Upper lobe of left lung (tissue), 6 donors: Measurements from ENCODE around the gene MED1. TPM values are rescaled to one million over a fixed set of nuclear protein-coding genes. Genes with fewer than 3 reads are reported as not detected.

Experiments used
- ATAC-seq, 2 donors: fragments of 200-7000 bp; cut with Tn5 transposase; one replicate each; pipeline ENCODE4 v1.9.1; 2022; ENCODE audit warnings: mild to moderate bottlenecking in 2 of 2, moderate library complexity in 2 of 2; ENCODE audit not compliant: low FRiP score in 2 of 2
- DNase-seq, 2 donors: peaks; one replicate each; pipeline ENCODE4 v3.0.0-alpha.2; 2019 to 2020
- H3K27ac ChIP-seq, 4 donors: fragments of 200-600 bp; sonication (generic); one replicate each; pipeline ENCODE4 v1.5.1; 2016 to 2019
- H3K27me3 ChIP-seq, 4 donors: fragments of 200-600 bp; sonication (generic); one replicate each; pipeline ENCODE4 v1.5.1; 2017 to 2019
- H3K36me3 ChIP-seq, 4 donors: fragments of 200-600 bp; sonication (generic); one replicate each; pipeline ENCODE4 v1.5.1; 2016 to 2019
- H3K4me1 ChIP-seq, 4 donors: fragments of 200-600 bp; sonication (generic); one replicate each; pipeline ENCODE4 v1.5.1; 2018 to 2019
- H3K4me3 ChIP-seq, 4 donors: fragments of 200-600 bp; sonication (generic); one replicate each; pipeline ENCODE4 v1.5.1; 2017 to 2019; ENCODE audit warnings: mild to moderate bottlenecking in 2 of 4, moderate library complexity in 1 of 4
- H3K9me3 ChIP-seq, 4 donors: fragments of 200-600 bp; sonication (generic); one replicate each; pipeline ENCODE4 v1.5.1; 2018 to 2019
- EP300 ChIP-seq, 4 donors: sonication (generic); formaldehyde crosslinking; IDR thresholded peaks; one replicate each; pipeline ENCODE4 v1.5.1; 2017; ENCODE audit warnings: antibody characterized with exemption in 4 of 4, control low read depth in 2 of 4
- POLR2A ChIP-seq, 4 donors: fragments of 450-650 bp; IDR thresholded peaks; one replicate each; pipeline ENCODE4 v1.5.1; 2016 to 2017; ENCODE audit warnings: antibody characterized with exemption in 4 of 4, mild to moderate bottlenecking in 2 of 4
- POLR2AphosphoS5 ChIP-seq, 2 donors: sonication (generic); formaldehyde crosslinking; IDR thresholded peaks; one replicate each; pipeline ENCODE4 v1.5.1; 2017; ENCODE audit warnings: antibody characterized with exemption in 2 of 2
- WGBS, 2 donors: methylation state at CpG; one replicate each; pipeline ENCODE4 v1.1.5; 2017 to 2018; 5-methylcytosine and 5-hydroxymethylcytosine counted together
- total RNA-seq, 6 donors: library from RNA; depleted of rRNA in 4 of 6; stranded (reverse); fragments of >200 nt in 4 of 6; gene quantifications; one replicate each; pipeline versions ENCODE4 v1.1.0 to v1.2.1, GENCODE V29; 2016 to 2021
- TF ChIP-seq, protein P1 (sequence below), 6 experiments: fragments of 450-650 bp in 4 of 6; fragments of 200-600 bp in 2 of 6; sonication (generic) in 2 of 6; IDR thresholded peaks; one replicate each; pipeline ENCODE4 v1.5.1; 2016 to 2019; ENCODE audit warnings: antibody characterized with exemption in 6 of 6
- donor health status: DM: no; HTN: no; CAD: no; lungs with moderate emphysema.
- donor health status: DM: no; HTN: yes; CAD: no; lungs with severe emphysema.

Gene MED1
- total RNA-seq, 6 donors from 2014 or later = 12.8 to 33.1 (median 24.6) TPM

DNA sequence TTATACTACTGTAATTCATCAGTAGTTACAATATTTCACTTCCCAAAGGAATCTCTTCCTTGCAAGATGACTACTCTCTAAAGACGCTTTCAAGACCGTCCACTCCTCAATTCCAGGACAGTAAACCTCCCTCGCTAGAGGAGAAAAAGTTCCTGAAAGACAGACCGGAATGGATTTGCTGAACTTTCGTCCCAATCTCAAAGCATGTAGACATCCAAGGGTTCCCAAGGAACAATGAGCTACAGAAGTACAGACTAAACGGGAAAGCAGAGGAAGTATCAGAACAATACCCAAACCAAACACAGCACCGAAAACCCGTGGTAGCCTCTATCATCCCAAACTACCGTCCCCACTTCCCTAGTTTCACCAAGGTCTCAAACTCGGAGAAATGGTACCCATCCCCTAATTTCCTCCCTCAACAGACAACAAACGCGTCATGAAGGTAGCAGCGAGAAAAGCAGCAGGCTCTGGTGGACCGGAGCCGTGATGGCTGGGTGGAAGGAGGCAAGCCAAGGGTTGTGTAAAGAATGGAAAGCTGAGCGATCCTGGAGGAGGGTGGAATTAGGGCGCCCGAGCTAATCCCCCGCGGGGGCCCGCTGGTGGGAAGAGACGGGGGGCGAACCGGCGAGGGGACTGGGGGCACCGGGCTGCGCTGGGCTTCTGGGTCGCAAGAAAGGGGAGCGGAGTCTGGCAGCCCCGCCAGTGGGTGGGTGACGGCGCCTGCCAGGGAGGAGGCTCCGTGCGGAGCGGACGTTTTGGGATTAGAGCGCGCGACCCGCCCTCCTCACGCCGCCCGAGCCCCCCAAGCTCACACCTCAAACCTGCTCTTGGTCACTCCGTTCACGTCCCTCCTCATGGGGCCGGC lies 50.3 kb downstream of the MED1 start:
- peak overlapping the region; percentile 88 to 94 (median 90) for H3K27ac ChIP-seq
- peak overlapping the region; percentile 76 to 99 (median 94) for H3K4me3 ChIP-seq
- ATAC-seq (peak in 1 of 2 donors; percentile 16), DNase-seq (peak in 1 of 2 donors; percentile 26)
- TF ChIP-seq, protein P1, sequence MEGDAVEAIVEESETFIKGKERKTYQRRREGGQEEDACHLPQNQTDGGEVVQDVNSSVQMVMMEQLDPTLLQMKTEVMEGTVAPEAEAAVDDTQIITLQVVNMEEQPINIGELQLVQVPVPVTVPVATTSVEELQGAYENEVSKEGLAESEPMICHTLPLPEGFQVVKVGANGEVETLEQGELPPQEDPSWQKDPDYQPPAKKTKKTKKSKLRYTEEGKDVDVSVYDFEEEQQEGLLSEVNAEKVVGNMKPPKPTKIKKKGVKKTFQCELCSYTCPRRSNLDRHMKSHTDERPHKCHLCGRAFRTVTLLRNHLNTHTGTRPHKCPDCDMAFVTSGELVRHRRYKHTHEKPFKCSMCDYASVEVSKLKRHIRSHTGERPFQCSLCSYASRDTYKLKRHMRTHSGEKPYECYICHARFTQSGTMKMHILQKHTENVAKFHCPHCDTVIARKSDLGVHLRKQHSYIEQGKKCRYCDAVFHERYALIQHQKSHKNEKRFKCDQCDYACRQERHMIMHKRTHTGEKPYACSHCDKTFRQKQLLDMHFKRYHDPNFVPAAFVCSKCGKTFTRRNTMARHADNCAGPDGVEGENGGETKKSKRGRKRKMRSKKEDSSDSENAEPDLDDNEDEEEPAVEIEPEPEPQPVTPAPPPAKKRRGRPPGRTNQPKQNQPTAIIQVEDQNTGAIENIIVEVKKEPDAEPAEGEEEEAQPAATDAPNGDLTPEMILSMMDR (IDR thresholded peaks at IDR 0.05) = no peak
- TF ChIP-seq POLR2A (IDR thresholded peaks at IDR 0.05) (no peak), POLR2AphosphoS5 (IDR thresholded peaks at IDR 0.05) (no peak), EP300 (IDR thresholded peaks at IDR 0.05) (no peak)
- peaks cover 21 to 38% (median 27%) of the 10 kb centered on the region in 4 donors for H3K4me1 ChIP-seq
- H3K27me3 ChIP-seq = no peaks in the 10 kb centered on the region
- H3K36me3 ChIP-seq = peaks cover 0 to 8% (median 1%) of the 10 kb centered on the region in 4 donors
- H3K9me3 ChIP-seq = no peaks in the 10 kb centered on the region
- WGBS, 2 donors = 1 to 3% methylated on average over 22 to 38 of the region's 46 CpGs

DNA sequence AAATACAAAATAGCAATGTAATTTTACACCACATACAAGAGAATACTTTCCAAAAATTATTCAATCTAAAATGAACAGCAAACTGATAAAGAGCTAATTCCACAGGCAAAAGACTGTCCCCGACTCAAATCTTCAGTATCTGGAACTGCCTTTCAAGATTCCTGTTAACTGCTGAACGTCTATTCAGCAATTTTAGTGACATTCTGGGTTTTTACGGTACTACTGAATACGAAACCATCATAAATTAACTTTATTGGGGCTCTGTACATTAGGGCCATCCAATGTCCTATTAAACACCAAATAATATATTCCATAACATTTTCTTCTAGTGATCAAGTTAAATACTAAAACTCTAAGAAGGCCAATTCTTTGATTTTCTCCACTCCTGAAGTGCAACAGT lies 51.3 kb downstream of the MED1 start:
- DNase-seq (no peak), ATAC-seq (no peak)
- Histone ChIP-seq H3K4me3 (peak overlapping the region in 3 of 4 donors; percentile 76 to 99 (median 93)), H3K27me3 (no peaks in the 10 kb centered on the region), H3K4me1 (peaks cover 21 to 38% (median 28%) of the 10 kb centered on the region in 4 donors), H3K36me3 (no peaks in the 10 kb centered on the region), H3K9me3 (no peaks in the 10 kb centered on the region), H3K27ac (peak overlapping the region in 1 of 4 donors; percentile 94)
- TF ChIP-seq POLR2A (IDR thresholded peaks at IDR 0.05) = no peak
- TF ChIP-seq EP300 (IDR thresholded peaks at IDR 0.05) = no peak
- no peak for TF ChIP-seq POLR2AphosphoS5 (IDR thresholded peaks at IDR 0.05)
- TF ChIP-seq, protein P1 (IDR thresholded peaks at IDR 0.05) = no peak
- WGBS, 2 donors = 64 to 68% methylated on average over 4 of the region's 4 CpGs

DNA sequence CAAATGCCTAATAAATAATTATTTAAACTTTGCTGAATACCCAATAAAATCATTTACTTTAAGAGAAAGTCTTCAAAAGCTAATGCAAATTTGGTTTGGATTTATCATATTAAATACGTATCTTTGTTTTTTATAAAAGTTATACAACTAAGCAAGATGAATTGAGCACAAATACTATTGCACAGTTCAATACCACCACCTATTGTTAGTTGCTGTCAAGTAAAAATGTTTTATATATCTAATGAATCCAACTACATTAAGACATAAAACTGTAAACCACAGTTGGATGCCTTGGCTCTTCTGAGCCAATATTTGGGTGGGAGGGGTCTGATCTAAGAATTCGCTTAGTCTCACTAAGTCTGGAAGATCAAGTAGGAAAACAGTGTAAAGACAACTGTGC lies 57.3 kb downstream of the MED1 start:
- ATAC-seq = no peak
- Histone ChIP-seq H3K9me3 (no peaks in the 10 kb centered on the region), H3K27ac (no peak overlapping the region), H3K36me3 (no peaks in the 10 kb centered on the region), H3K4me3 (no peak overlapping the region), H3K4me1 (peaks cover 4 to 14% (median 9%) of the 10 kb centered on the region in 4 donors), H3K27me3 (no peaks in the 10 kb centered on the region)
- DNase-seq = no peak
- 67 to 78% methylated on average over 2 of the region's 2 CpGs for WGBS, 2 donors
- TF ChIP-seq EP300 (IDR thresholded peaks at IDR 0.05) (no peak), POLR2AphosphoS5 (IDR thresholded peaks at IDR 0.05) (no peak), POLR2A (IDR thresholded peaks at IDR 0.05) (no peak)
- TF ChIP-seq, protein P1 (IDR thresholded peaks at IDR 0.05) = no peak

DNA sequence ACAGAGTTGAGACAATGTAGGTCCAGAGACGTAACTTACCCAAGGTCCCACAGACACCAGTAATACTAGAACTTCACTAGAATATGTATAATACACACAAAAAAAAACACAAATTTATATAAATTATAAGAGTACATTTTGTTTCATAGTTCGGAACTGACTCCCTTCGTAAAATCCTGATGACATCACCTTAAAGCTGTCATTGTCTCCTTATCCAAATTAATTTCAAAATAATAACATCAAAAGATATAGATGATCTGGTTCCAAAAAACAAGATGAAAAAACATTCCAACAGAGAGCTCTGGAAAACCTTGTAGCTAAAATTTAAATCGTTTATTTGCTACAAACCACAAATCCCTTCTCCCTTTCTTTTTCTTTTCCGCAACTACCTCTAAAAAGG lies 59.6 kb downstream of the MED1 start:
- peaks cover 0 to 6% (median 0%) of the 10 kb centered on the region in 4 donors for H3K4me1 ChIP-seq
- peaks cover 0 to 9% (median 0%) of the 10 kb centered on the region in 4 donors for H3K36me3 ChIP-seq
- no peak for DNase-seq
- no peaks in the 10 kb centered on the region for H3K27me3 ChIP-seq
- H3K9me3 ChIP-seq = no peaks in the 10 kb centered on the region
- TF ChIP-seq POLR2AphosphoS5 (IDR thresholded peaks at IDR 0.05) (no peak), EP300 (IDR thresholded peaks at IDR 0.05) (no peak)
- 89 to 90% methylated on average over 5 of the region's 5 CpGs for WGBS, 2 donors
- H3K27ac ChIP-seq = no peak overlapping the region
- no peak overlapping the region for H3K4me3 ChIP-seq
- no peak for ATAC-seq

DNA sequence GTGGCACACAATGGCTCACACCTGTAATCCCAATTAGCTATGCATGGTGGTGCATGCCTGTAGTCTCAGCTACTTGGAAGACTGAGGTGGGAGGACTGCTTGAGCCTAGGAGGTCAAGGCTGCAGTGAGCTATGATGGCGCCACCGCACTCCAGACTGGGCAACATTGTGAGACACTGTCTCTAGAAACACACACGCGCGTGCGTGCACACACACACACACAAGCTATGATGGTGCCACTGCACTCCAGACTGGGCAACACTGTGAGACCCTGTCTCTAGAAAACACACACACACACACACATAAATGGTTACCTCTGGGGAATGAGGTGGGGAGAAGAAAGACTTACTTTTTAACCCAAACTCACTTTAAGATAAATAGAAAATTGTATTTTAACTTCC lies 66.0 kb downstream of the MED1 start:
- DNase-seq (no peak), ATAC-seq (no peak)

More for the DNA sequence above, 66.0 kb downstream of the MED1 start:
- 94 to 100% methylated on average over 4 to 6 of the region's 6 CpGs for WGBS, 2 donors
- no peaks in the 10 kb centered on the region for H3K27me3 ChIP-seq
- no peak for TF ChIP-seq POLR2AphosphoS5 (IDR thresholded peaks at IDR 0.05)
- TF ChIP-seq, protein P1 (IDR thresholded peaks at IDR 0.05) = no peak
- H3K4me3 ChIP-seq = no peak overlapping the region
- peaks cover 0 to 7% (median 0%) of the 10 kb centered on the region in 4 donors for H3K4me1 ChIP-seq
- H3K9me3 ChIP-seq = no peaks in the 10 kb centered on the region
- H3K36me3 ChIP-seq = peaks cover 0 to 9% (median 0%) of the 10 kb centered on the region in 4 donors
- no peak overlapping the region for H3K27ac ChIP-seq
